HG03571 (cell line): Measurements from ENCODE around the gene OPHN1.
A peak's percentile ranks its signal among the peaks of the same experiment; 100 is the strongest.

ENCODE experiments used
- ATAC-seq: cut with Tn5 transposase; IDR thresholded peaks from one replicate; pipeline ENCODE4 v1.9.1; 2021; ENCODE audit not compliant: unreplicated experiment

The OPHN1 gene

GRCh38 chrX:68433155-68433980 lies at the start of gene OPHN1:
Gene OPHN1, minus strand, starts transcription at chrX:68433495. Its CDS starts 475 bp downstream, at chrX:68433020.
- no peak for ATAC-seq

GRCh38 chrX:68480969-68481368 lies 47.7 kb upstream of the OPHN1 start:
- ATAC-seq = no peak

GRCh38 chrX:68464796-68465195 lies 31.5 kb upstream of the OPHN1 start:
- no peak for ATAC-seq

- no peak for ATAC-seq
These were observed 30.6 kb upstream of the OPHN1 start for GRCh38 chrX:68463880-68464279.

GRCh38 chrX:68462653-68463052 lies 29.4 kb upstream of the OPHN1 start:
- peak; percentile 53 for ATAC-seq

- no peak for ATAC-seq
These were observed 28.9 kb upstream of the OPHN1 start for GRCh38 chrX:68462197-68462596.

GRCh38 chrX:68461576-68461975 lies 28.3 kb upstream of the OPHN1 start:
- no peak for ATAC-seq

GRCh38 chrX:68461093-68461492 lies 27.8 kb upstream of the OPHN1 start:
- ATAC-seq = no peak

- ATAC-seq = no peak
These were observed 21.8 kb upstream of the OPHN1 start for GRCh38 chrX:68455151-68455510.

- no peak for ATAC-seq
These were observed 21.3 kb upstream of the OPHN1 start for GRCh38 chrX:68454476-68455150.

GRCh38 chrX:68451720-68452119 lies 18.4 kb upstream of the OPHN1 start:
- ATAC-seq = no peak

- no peak for ATAC-seq
These were observed 10.0 kb upstream of the OPHN1 start for GRCh38 chrX:68443155-68443868.

GRCh38 chrX:68440940-68441339 lies 7.6 kb upstream of the OPHN1 start:
- ATAC-seq = no peak

GRCh38 chrX:68440442-68440841 lies 7.1 kb upstream of the OPHN1 start:
- ATAC-seq = no peak

GRCh38 chrX:68439341-68439740 lies 6.0 kb upstream of the OPHN1 start:
- ATAC-seq = no peak

- no peak for ATAC-seq
These were observed 5.3 kb upstream of the OPHN1 start for GRCh38 chrX:68438575-68438974.

GRCh38 chrX:68433981-68434299 lies 645 bp upstream of the OPHN1 start:
- no peak for ATAC-seq

- ATAC-seq = no peak
These were observed 647 bp downstream of the OPHN1 start for GRCh38 chrX:68432648-68433047.

GRCh38 chrX:68431836-68432235 lies 1.5 kb downstream of the OPHN1 start:
- ATAC-seq = no peak

- no peak for ATAC-seq
These were observed 4.1 kb downstream of the OPHN1 start for GRCh38 chrX:68429216-68429615.

GRCh38 chrX:68428431-68428830 lies 4.9 kb downstream of the OPHN1 start:
- no peak for ATAC-seq

- ATAC-seq = no peak
These were observed 8.6 kb downstream of the OPHN1 start for GRCh38 chrX:68424719-68425118.
